Mucosa of gallbladder (tissue), 1 donor: ENCODE measurements around the gene LTBP2. TPM values are rescaled to one million over a fixed set of nuclear protein-coding genes. Genes with fewer than 3 reads are reported as not detected.

Experiments
- DNase-seq: peaks from one replicate; pipeline ENCODE4 v3.0.0-alpha.2; 2020; ENCODE audit warnings: low spot score
- total RNA-seq: library from RNA; stranded (reverse); gene quantifications from one replicate; pipeline ENCODE4 v1.2.1, GENCODE V29; 2021
- donor health status: DM: no; HTN: no; CAD: no.

The LTBP2 gene
- total RNA-seq, 1 donor from 2014 or later: 84.9 TPM

- DNase-seq: no peak
Observed at GRCh38 chr14:74613211-74613914, 1.3 kb upstream of the LTBP2 start.

GRCh38 chr14:74612350-74613021 is 449 bp upstream of the LTBP2 start:
- DNase-seq: peak; percentile 78

GRCh38 chr14:74610866-74611649 is 979 bp downstream of the LTBP2 start:
- DNase-seq: no peak

- DNase-seq: no peak
Observed at GRCh38 chr14:74610199-74610865, 1.7 kb downstream of the LTBP2 start.

GRCh38 chr14:74609721-74610120 is 2.3 kb downstream of the LTBP2 start:
- DNase-seq: no peak

GRCh38 chr14:74608959-74609611 is 3.0 kb downstream of the LTBP2 start:
- DNase-seq: peak; percentile 93

GRCh38 chr14:74606727-74607126 is 5.3 kb downstream of the LTBP2 start:
- no peak for DNase-seq

GRCh38 chr14:74605531-74606223 is 6.4 kb downstream of the LTBP2 start:
- no peak for DNase-seq

- DNase-seq: no peak
Observed at GRCh38 chr14:74604911-74605310, 7.1 kb downstream of the LTBP2 start.

GRCh38 chr14:74604157-74604556 is 7.9 kb downstream of the LTBP2 start:
- DNase-seq: no peak

GRCh38 chr14:74601982-74602381 is 10.1 kb downstream of the LTBP2 start:
- no peak for DNase-seq

- no peak for DNase-seq
Observed at GRCh38 chr14:74599946-74600345, 12.1 kb downstream of the LTBP2 start.

- peak; percentile 48 for DNase-seq
Observed at GRCh38 chr14:74599321-74599761, 12.7 kb downstream of the LTBP2 start.

- peak; percentile 42 for DNase-seq
Observed at GRCh38 chr14:74596741-74597450, 15.1 kb downstream of the LTBP2 start.

GRCh38 chr14:74595006-74595735 is 16.9 kb downstream of the LTBP2 start:
- DNase-seq: no peak

- no peak for DNase-seq
Observed at GRCh38 chr14:74594606-74595005, 17.4 kb downstream of the LTBP2 start.

GRCh38 chr14:74594029-74594428 is 18.0 kb downstream of the LTBP2 start:
- no peak for DNase-seq

- no peak for DNase-seq
Observed at GRCh38 chr14:74593241-74593953, 18.6 kb downstream of the LTBP2 start.
